ENCODE data around the gene CAND2.
"Not testable (repeated sequence)": the region's sequence is repeated elsewhere in the genome, so short reads cannot be mapped to it uniquely, and the experiment has no call there.

CAND2 gene

GRCh38 chr3:12771236-12771635 lies 25.2 kb upstream of the CAND2 start:
- no peak for DNase-seq (ENCODE audit: low read depth in 2 of 2)

GRCh38 chr3:12772462-12772861 lies 24.0 kb upstream of the CAND2 start:
- DNase-seq (ENCODE audit: low read depth in 2 of 2) = no peak

GRCh38 chr3:12773030-12773709 lies 23.3 kb upstream of the CAND2 start:
- DNase-seq (ENCODE audit: low read depth in 2 of 2) = no peak

GRCh38 chr3:12773710-12774086 lies 22.8 kb upstream of the CAND2 start:
- no peak for DNase-seq (ENCODE audit: low read depth in 2 of 2)

GRCh38 chr3:12774619-12775018 lies 21.9 kb upstream of the CAND2 start:
- DNase-seq (ENCODE audit: low read depth in 2 of 2) = no peak

- no peak for DNase-seq (ENCODE audit: low read depth in 2 of 2)
Observed at GRCh38 chr3:12775226-12775625, 21.3 kb upstream of the CAND2 start.

- not testable (repeated sequence) for DNase-seq (ENCODE audit: low read depth in 2 of 2)
Observed at GRCh38 chr3:12775970-12776369, 20.5 kb upstream of the CAND2 start.

GRCh38 chr3:12777171-12777570 lies 19.3 kb upstream of the CAND2 start:
- DNase-seq (ENCODE audit: low read depth in 2 of 2) = no peak

- no peak for DNase-seq (ENCODE audit: low read depth in 2 of 2)
Observed at GRCh38 chr3:12780751-12781150, 15.7 kb upstream of the CAND2 start.

- no peak for DNase-seq (ENCODE audit: low read depth in 2 of 2)
Observed at GRCh38 chr3:12782172-12782815, 14.2 kb upstream of the CAND2 start.

GRCh38 chr3:12785096-12785495 lies 11.4 kb upstream of the CAND2 start:
- no peak for DNase-seq (ENCODE audit: low read depth in 2 of 2)

GRCh38 chr3:12787346-12787745 lies 9.1 kb upstream of the CAND2 start:
- peak; percentile 20 to 44 for DNase-seq (ENCODE audit: low read depth in 2 of 2)

GRCh38 chr3:12787967-12788690 lies 8.4 kb upstream of the CAND2 start:
- not testable (repeated sequence) for DNase-seq (ENCODE audit: low read depth in 2 of 2)

- DNase-seq (ENCODE audit: low read depth in 2 of 2) = no peak
Observed at GRCh38 chr3:12791430-12791829, 5.0 kb upstream of the CAND2 start.

GRCh38 chr3:12793701-12794100 lies 2.8 kb upstream of the CAND2 start:
- no peak for DNase-seq (ENCODE audit: low read depth in 2 of 2)

- DNase-seq (ENCODE audit: low read depth in 2 of 2) = no peak
Observed at GRCh38 chr3:12797124-12797891, 828 bp downstream of the CAND2 start.

- DNase-seq (ENCODE audit: low read depth in 2 of 2) = no peak
Observed at GRCh38 chr3:12797892-12798558, 1.5 kb downstream of the CAND2 start.

GRCh38 chr3:12798559-12799179 lies 2.2 kb downstream of the CAND2 start:
- DNase-seq (ENCODE audit: low read depth in 2 of 2) = no peak

- no peak for DNase-seq (ENCODE audit: low read depth in 2 of 2)
Observed at GRCh38 chr3:12799525-12800440, 3.3 kb downstream of the CAND2 start.

GRCh38 chr3:12803371-12803770 lies 6.9 kb downstream of the CAND2 start:
- DNase-seq (ENCODE audit: low read depth in 2 of 2) = no peak
